DOHH2 (cell line): ENCODE data around the gene YPEL3.

Source experiments
- H3F3A ChIP-seq: fragments of 200-600 bp; sonication (generic), shearing (Covaris generic); 2 replicates; pipeline ENCODE4 v1.6.0; 2016; ENCODE audit warnings: antibody characterized with exemption, mild to moderate bottlenecking; ENCODE audit not compliant: control insufficient read depth, insufficient read depth
- H3K27ac ChIP-seq: fragments of 200-600 bp; sonication (generic); 2 replicates; pipeline ENCODE4 v1.5.1; 2014; ENCODE audit warnings: low read depth, mild to moderate bottlenecking, low read length, moderate library complexity
- H3K27me3 ChIP-seq: fragments of 200-600 bp; sonication (generic); 2 replicates; pipeline ENCODE4 v1.6.1; 2014; ENCODE audit warnings: mild to moderate bottlenecking, low read length, mixed read lengths; ENCODE audit not compliant: control insufficient read depth
- H3K36me3 ChIP-seq: fragments of 200-600 bp; sonication (generic); 2 replicates; pipeline ENCODE4 v1.6.1; 2014; ENCODE audit warnings: mild to moderate bottlenecking, low read length, moderate library complexity, mixed read lengths; ENCODE audit not compliant: control insufficient read depth
- H3K4me1 ChIP-seq: fragments of 200-600 bp; sonication (generic); 2 replicates; pipeline ENCODE4 v1.6.1; 2014; ENCODE audit warnings: mild to moderate bottlenecking, low read length, mixed read lengths; ENCODE audit not compliant: control insufficient read depth
- H3K4me2 ChIP-seq: fragments of 200-600 bp; sonication (generic); 2 replicates; pipeline ENCODE4 v1.6.0; 2014; ENCODE audit warnings: mild to moderate bottlenecking, low read length, moderate library complexity
- H3K4me3 ChIP-seq: fragments of 200-600 bp; sonication (generic); 2 replicates; pipeline ENCODE4 v1.5.1; 2014; ENCODE audit warnings: mild to moderate bottlenecking, low read length, mixed read lengths
- H3K79me2 ChIP-seq: fragments of 200-600 bp; sonication (generic); 2 replicates; pipeline ENCODE4 v1.6.1; 2014; ENCODE audit warnings: mild to moderate bottlenecking, low read length, mixed read lengths; ENCODE audit not compliant: control insufficient read depth
- H3K9me2 ChIP-seq: fragments of 200-600 bp; sonication (generic); replicated peaks from 2 replicates; pipeline ENCODE4 v1.6.1; 2014; ENCODE audit warnings: mild to moderate bottlenecking, low read length, mixed read lengths; ENCODE audit not compliant: control insufficient read depth
- H3K9me3 ChIP-seq: fragments of 200-600 bp; sonication (generic); 2 replicates; pipeline ENCODE4 v1.6.1; 2014; ENCODE audit warnings: antibody characterized with exemption, low read length, mixed read lengths; ENCODE audit not compliant: control insufficient read depth, insufficient read depth
- H4K20me1 ChIP-seq: fragments of 200-600 bp; sonication (generic); 2 replicates; pipeline ENCODE4 v1.6.0; 2014; ENCODE audit warnings: low read depth, mild to moderate bottlenecking, antibody characterized with exemption, low read length, moderate library complexity; ENCODE audit not compliant: control insufficient read depth, insufficient read depth
- EZH2phosphoT487 ChIP-seq: fragments of 200-600 bp; sonication (generic); IDR thresholded peaks from 2 replicates; pipeline ENCODE4 v1.6.1; 2017; ENCODE audit warnings: borderline replicate concordance, mild to moderate bottlenecking, antibody characterized with exemption, low read length, moderate library complexity, mixed read lengths
- TF ChIP-seq, protein P1 (sequence below): fragments of 200-600 bp; sonication (generic); IDR thresholded peaks from one replicate; pipeline ENCODE4 v1.5.1; 2014; ENCODE audit warnings: antibody characterized with exemption, mild to moderate bottlenecking, low read depth, low read length; ENCODE audit not compliant: poor library complexity, severe bottlenecking

The YPEL3 gene

GRCh38 chr16:30079480-30079879 lies 16.5 kb downstream of the YPEL3 start:
- H3K27ac ChIP-seq = no peak overlapping the region
- peaks cover 27% of the 10 kb centered on the region for H3K4me1 ChIP-seq
- H3K4me3 ChIP-seq = no peak overlapping the region
- peaks cover 78% of the 10 kb centered on the region for H3K36me3 ChIP-seq
- no peaks in the 10 kb centered on the region for H3K9me3 ChIP-seq
- H3K9me2 ChIP-seq = no peaks in the 10 kb centered on the region
- peaks cover 20% of the 10 kb centered on the region for H4K20me1 ChIP-seq
- no peaks in the 10 kb centered on the region for H3K27me3 ChIP-seq
- peaks cover 7% of the 10 kb centered on the region for H3F3A ChIP-seq
- H3K79me2 ChIP-seq = peaks cover 60% of the 10 kb centered on the region
- no peak for TF ChIP-seq EZH2phosphoT487
- TF ChIP-seq, protein P1, sequence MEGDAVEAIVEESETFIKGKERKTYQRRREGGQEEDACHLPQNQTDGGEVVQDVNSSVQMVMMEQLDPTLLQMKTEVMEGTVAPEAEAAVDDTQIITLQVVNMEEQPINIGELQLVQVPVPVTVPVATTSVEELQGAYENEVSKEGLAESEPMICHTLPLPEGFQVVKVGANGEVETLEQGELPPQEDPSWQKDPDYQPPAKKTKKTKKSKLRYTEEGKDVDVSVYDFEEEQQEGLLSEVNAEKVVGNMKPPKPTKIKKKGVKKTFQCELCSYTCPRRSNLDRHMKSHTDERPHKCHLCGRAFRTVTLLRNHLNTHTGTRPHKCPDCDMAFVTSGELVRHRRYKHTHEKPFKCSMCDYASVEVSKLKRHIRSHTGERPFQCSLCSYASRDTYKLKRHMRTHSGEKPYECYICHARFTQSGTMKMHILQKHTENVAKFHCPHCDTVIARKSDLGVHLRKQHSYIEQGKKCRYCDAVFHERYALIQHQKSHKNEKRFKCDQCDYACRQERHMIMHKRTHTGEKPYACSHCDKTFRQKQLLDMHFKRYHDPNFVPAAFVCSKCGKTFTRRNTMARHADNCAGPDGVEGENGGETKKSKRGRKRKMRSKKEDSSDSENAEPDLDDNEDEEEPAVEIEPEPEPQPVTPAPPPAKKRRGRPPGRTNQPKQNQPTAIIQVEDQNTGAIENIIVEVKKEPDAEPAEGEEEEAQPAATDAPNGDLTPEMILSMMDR = no peak
- H3K4me2 ChIP-seq = no peak overlapping the region

GRCh38 chr16:30078744-30079143 lies 17.3 kb downstream of the YPEL3 start:
- Histone ChIP-seq H3K4me1 (peaks cover 27% of the 10 kb centered on the region), H3K27me3 (no peaks in the 10 kb centered on the region), H3K36me3 (peaks cover 71% of the 10 kb centered on the region), H3K27ac (no peak overlapping the region), H4K20me1 (peaks cover 20% of the 10 kb centered on the region), H3K79me2 (peaks cover 60% of the 10 kb centered on the region), H3K9me2 (no peaks in the 10 kb centered on the region), H3K9me3 (no peaks in the 10 kb centered on the region), H3K4me2 (no peak overlapping the region), H3K4me3 (no peak overlapping the region), H3F3A (peaks cover 12% of the 10 kb centered on the region)
- TF ChIP-seq EZH2phosphoT487 = no peak
- TF ChIP-seq, protein P1 = no peak

GRCh38 chr16:30077656-30078055 lies 18.4 kb downstream of the YPEL3 start:
- Histone ChIP-seq H3K4me3 (peak overlapping the region; percentile 91), H3K9me3 (no peaks in the 10 kb centered on the region), H3K27me3 (no peaks in the 10 kb centered on the region), H3K36me3 (peaks cover 61% of the 10 kb centered on the region), H3K27ac (no peak overlapping the region), H3K79me2 (peaks cover 60% of the 10 kb centered on the region), H3K9me2 (no peaks in the 10 kb centered on the region), H3K4me1 (peaks cover 27% of the 10 kb centered on the region), H3F3A (peaks cover 22% of the 10 kb centered on the region), H3K4me2 (peak overlapping the region; percentile 87), H4K20me1 (peaks cover 20% of the 10 kb centered on the region)
- no peak for TF ChIP-seq EZH2phosphoT487
- TF ChIP-seq, protein P1 = no peak
